Nucleus accumbens (tissue), 56 donors: Measurements from ENCODE around the gene MREG.

Source experiments
- DNase-seq, 56 donors: peaks; one replicate each; lab custom pipeline; 2025; lab: John Stamatoyannopoulos, UW

The MREG gene

GRCh38 chr2:216013080-216013909, at the start of gene MREG:
MREG (minus strand) TSS chr2:216013551; CDS start chr2:216013327, 224 bp downstream.
- peak in 51 of 56 donors; percentile 16 to 85 (median 53) for DNase-seq

- DNase-seq: no peak
Measured at GRCh38 chr2:216059233-216059834, 46.0 kb upstream of the MREG start.

GRCh38 chr2:216057688-216058193, 44.4 kb upstream of the MREG start:
- peak in 2 of 56 donors; percentile 6 to 25 for DNase-seq

GRCh38 chr2:216056739-216057138, 43.4 kb upstream of the MREG start:
- DNase-seq: no peak

- DNase-seq: no peak
Measured at GRCh38 chr2:216055680-216056079, 42.3 kb upstream of the MREG start.

GRCh38 chr2:216052420-216052819, 39.1 kb upstream of the MREG start:
- no peak for DNase-seq

GRCh38 chr2:216051350-216051749, 38.0 kb upstream of the MREG start:
- DNase-seq: no peak

- no peak for DNase-seq
Measured at GRCh38 chr2:216049452-216049851, 36.1 kb upstream of the MREG start.

- no peak for DNase-seq
Measured at GRCh38 chr2:216047397-216047796, 34.0 kb upstream of the MREG start.

- no peak for DNase-seq
Measured at GRCh38 chr2:216044883-216045486, 31.6 kb upstream of the MREG start.

GRCh38 chr2:216043949-216044348, 30.6 kb upstream of the MREG start:
- DNase-seq: no peak

- DNase-seq: no peak
Measured at GRCh38 chr2:216041438-216041837, 28.1 kb upstream of the MREG start.

- DNase-seq: no peak
Measured at GRCh38 chr2:216039918-216040317, 26.6 kb upstream of the MREG start.

- peak in 47 of 56 donors; percentile 4 to 87 (median 40) for DNase-seq
Measured at GRCh38 chr2:216034065-216034464, 20.7 kb upstream of the MREG start.

- no peak for DNase-seq
Measured at GRCh38 chr2:216033403-216033802, 20.1 kb upstream of the MREG start.

GRCh38 chr2:216031960-216032689, 18.8 kb upstream of the MREG start:
- peak in 1 of 56 donors; percentile 6 for DNase-seq

GRCh38 chr2:216030216-216030615, 16.9 kb upstream of the MREG start:
- DNase-seq: no peak

- no peak for DNase-seq
Measured at GRCh38 chr2:216029416-216030129, 16.2 kb upstream of the MREG start.

GRCh38 chr2:216024779-216025336, 11.5 kb upstream of the MREG start:
- no peak for DNase-seq
